GDM1 (cell line): ENCODE measurements around the gene ADGRF4.

ENCODE experiments used
- DNase-seq: peaks from one replicate; lab custom pipeline; 2025; lab: John Stamatoyannopoulos, UW

Gene ADGRF4, protein sequence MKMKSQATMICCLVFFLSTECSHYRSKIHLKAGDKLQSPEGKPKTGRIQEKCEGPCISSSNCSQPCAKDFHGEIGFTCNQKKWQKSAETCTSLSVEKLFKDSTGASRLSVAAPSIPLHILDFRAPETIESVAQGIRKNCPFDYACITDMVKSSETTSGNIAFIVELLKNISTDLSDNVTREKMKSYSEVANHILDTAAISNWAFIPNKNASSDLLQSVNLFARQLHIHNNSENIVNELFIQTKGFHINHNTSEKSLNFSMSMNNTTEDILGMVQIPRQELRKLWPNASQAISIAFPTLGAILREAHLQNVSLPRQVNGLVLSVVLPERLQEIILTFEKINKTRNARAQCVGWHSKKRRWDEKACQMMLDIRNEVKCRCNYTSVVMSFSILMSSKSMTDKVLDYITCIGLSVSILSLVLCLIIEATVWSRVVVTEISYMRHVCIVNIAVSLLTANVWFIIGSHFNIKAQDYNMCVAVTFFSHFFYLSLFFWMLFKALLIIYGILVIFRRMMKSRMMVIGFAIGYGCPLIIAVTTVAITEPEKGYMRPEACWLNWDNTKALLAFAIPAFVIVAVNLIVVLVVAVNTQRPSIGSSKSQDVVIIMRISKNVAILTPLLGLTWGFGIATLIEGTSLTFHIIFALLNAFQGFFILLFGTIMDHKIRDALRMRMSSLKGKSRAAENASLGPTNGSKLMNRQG

DNA sequence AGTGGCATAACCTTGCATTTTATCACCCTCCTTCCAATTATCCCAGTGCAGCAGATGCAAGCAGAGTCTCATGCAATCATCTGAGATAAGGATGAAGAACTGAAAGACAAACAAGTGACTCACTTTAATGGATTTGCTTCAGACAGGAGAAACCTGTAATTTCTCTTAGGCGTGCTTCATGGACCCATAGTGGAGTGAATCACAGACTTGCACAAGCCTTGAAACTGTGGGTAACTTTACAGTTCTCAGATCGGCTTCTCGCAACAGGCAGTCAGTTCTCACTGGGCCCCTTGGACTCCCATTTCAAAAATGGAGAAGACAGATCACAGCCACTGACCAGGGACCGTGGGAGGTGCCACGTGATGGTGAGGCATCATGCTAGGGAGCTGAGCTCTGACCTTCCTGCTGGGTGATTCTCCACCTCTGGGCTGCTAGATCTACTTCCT is at the start of gene ADGRF4:
TSS of gene ADGRF4 (plus strand) at position 239 of the 446 bp plus-strand sequence. CDS start 8,666 bp downstream, outside the sequence.
- DNase-seq: no peak

DNA sequence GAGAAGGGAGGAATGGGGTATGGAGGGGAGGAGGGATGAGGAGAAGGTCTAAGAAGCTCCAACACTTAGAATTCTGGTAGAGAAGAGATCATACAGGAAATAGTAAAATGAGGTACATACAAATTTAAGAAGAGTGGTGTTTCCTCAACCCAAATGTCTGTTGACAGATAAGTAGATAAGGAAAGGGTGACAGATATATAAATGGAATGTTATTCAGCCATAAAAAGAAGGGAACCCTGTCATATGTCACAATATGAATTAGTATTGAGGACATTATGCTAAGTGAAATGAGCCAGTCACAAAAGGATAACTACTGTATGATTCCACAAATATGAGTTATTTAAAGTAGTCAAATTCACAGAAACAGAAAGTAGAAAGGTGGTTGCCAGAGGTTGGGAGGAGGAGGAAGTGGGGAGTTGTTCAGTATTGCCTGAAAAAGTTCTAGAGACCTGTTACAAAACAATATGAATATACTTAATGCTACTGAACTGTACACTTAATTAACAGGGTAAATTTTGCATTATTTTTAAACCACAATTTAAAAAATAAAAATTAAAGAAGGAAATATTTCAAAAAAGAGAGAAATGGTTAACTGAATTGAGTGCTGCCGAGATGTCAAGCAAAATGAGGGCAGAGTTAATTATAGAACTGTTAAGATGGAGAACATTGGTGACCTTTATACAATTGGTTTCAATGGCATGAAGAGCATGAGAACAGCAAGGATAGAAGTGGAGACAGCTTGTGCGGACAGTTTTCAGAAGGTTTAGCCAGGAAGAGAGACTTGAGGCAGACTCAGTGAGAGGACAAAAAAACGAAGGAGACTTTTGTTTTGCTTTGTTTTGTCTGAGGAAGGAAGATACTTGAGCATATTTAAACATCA is 47.6 kb upstream of the ADGRF4 start:
- no peak for DNase-seq

GRCh38 chr6:47651505-47651944 is 46.9 kb upstream of the ADGRF4 start:
- no peak for DNase-seq

- no peak for DNase-seq
Measured at GRCh38 chr6:47653706-47654105, 44.7 kb upstream of the ADGRF4 start.

DNA sequence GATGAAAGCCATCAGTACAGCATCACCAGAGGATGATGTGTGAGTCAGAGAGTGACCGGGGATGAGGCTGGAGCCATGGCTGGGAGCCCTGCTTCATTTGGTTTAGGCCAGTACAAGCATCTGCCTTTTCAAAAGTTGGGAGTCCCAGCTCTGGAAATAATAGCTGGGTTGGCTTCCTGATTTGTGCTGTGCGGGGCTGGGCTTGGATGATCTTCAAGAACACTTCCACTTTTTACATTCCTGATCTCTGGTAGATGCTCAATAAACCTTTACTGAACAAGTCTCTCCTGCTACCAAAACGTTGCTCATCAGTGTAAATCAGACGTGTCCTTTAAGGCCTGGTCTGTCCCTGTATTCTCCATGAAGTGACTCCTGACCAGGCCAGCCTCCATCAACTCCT is 44.1 kb upstream of the ADGRF4 start:
- DNase-seq: no peak

GRCh38 chr6:47655719-47656595 is 42.4 kb upstream of the ADGRF4 start:
- DNase-seq: no peak

GRCh38 chr6:47661960-47662359 is 36.4 kb upstream of the ADGRF4 start:
- no peak for DNase-seq

DNA sequence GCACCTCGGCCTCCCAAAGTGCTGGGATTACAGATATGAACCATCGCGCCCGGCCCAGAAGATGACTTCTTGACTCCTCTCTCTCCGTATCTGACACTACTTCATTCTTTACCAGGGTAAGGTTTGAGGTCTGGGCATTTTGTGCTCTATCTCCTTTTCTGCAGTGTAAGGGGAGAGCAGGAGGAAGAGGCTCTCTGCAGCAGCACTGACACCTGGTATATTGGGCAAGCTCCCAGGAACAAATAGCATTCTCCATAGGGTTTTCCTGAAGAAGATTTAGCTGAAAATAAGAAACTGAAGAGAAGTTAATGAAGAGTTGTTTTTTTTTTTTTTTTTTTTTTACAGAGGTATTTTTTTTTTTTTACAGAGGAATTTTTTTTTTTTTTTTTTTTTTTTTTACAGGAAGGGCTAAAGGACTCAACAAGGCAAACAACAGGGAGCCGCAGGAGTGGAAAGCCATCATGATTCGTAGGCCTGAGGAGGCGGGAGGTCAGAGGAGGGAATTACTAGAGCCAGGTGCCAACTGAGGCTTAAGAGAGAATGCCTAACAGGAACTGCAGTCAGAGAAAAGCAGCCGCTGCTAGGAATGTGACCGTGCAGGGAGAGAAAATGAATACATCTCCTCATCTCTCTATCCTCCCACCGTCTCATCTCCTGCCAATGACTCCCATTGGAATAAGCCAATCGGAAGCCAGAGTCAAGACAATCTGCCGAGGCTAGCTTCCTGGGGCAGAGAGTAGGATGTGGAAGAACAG is 34.7 kb upstream of the ADGRF4 start:
- no peak for DNase-seq

DNA sequence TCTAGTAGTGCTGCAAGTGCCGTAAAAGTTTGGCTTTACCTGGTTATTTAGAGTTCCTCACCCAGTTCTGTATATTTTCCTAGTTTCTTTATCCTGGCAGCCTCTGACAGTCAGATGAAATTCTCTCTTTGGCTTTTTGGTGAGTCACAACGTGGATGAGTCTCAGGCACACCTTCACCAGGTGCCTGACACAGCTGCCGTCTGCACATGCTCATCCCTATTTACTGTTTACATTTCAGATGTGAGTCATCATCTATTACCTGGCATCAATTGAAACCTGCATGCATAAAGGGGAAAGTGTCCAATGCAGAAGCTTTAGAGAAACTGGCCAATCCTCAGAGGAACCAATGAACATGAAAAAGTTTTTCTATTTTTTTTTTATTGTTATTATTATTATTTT is 33.3 kb upstream of the ADGRF4 start:
- no peak for DNase-seq

- no peak for DNase-seq
Measured at GRCh38 chr6:47669684-47670513, 28.5 kb upstream of the ADGRF4 start.

GRCh38 chr6:47670851-47671250 is 27.5 kb upstream of the ADGRF4 start:
- DNase-seq: no peak

GRCh38 chr6:47671777-47672176 is 26.6 kb upstream of the ADGRF4 start:
- no peak for DNase-seq

DNA sequence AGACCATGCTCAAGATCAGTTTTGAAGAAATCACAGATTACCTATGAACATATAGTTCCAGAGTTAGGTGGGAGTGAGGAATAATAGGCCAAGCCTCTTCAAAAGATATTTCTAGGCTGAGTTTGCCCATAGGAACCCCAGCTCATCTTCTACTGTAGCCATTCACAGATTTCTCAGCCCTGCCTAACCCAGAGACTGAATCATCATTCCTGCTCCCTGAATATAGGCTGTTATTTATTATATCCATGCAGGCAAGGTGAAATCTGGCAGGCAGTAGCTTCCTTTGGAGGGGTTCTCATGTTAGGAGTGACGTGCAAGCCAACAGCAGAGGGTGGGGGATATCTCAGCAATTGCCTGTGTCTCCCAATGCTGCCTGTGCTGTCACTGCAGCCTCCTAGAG is 25.6 kb upstream of the ADGRF4 start:
- DNase-seq: no peak

DNA sequence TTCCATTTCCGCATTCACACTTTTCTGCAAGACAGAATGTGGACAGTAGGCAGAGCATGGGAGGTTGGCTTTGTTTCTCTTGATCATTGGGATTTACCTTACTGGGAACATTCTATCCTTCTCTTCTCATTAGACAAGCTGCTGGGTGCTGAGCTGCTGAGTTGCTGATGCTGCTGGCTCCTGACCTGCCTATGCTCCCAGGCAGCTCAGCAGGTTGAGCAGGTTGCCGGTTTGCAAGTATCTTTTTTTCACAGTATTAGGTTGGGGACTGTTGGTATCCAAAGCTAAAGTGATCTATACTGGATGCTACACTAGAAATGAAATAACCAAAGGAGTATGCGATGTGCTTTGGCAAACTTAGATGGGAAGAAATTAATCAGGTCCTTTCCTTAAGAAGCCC is 23.7 kb upstream of the ADGRF4 start:
- no peak for DNase-seq

GRCh38 chr6:47677381-47678100 is 20.8 kb upstream of the ADGRF4 start:
- no peak for DNase-seq

DNA sequence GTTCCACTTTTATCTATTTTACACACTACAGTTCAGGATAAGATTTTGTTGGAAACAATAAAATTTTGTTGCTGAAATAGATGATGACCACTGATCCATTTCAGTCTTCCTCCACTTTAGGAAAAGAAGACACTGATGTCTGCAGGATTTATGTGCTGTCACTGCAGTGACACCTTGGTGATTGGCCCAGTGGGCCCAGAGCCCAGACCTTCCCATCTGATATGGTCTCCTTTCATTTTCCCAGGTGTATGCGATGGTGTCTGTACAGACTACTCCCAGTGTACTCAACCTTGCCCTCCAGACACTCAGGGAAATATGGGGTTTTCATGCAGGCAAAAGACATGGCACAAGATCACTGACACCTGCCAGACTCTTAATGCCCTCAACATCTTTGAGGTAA is 19.6 kb upstream of the ADGRF4 start:
- DNase-seq: no peak

GRCh38 chr6:47679322-47679906 is 19.0 kb upstream of the ADGRF4 start:
- no peak for DNase-seq

DNA sequence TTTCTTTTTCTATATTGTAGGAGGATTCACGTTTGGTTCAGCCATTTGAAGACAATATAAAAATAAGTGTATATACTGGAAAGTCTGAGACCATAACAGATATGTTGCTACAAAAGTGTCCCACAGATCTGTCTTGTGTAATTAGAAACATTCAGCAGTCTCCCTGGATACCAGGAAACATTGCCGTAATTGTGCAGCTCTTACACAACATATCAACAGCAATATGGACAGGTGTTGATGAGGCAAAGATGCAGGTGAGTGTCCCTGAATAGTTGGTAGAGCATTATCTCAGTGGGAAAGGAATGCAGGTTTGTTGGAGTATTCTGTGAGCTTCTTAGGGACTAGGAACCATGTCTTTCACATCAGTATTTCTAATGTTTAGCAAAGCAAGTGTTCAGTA is 18.3 kb upstream of the ADGRF4 start:
- no peak for DNase-seq

GRCh38 chr6:47680724-47681123 is 17.7 kb upstream of the ADGRF4 start:
- DNase-seq: no peak
